MM.1S (cell line): ENCODE measurements around the gene C1orf116.

Experiments used
- DNase-seq: peaks from one replicate; pipeline ENCODE4 v3.0.0-alpha.2; 2015
- H2AFZ ChIP-seq: fragments of 300-600 bp; sonication (generic); 2 replicates; pipeline ENCODE4 v1.6.0; 2016; ENCODE audit warnings: antibody characterized with exemption, low read length
- H3F3A ChIP-seq: fragments of 300-600 bp; sonication (generic); 2 replicates; pipeline ENCODE4 v1.6.1; 2016; ENCODE audit warnings: mild to moderate bottlenecking, antibody characterized with exemption, low read length, moderate library complexity, mixed read lengths; ENCODE audit not compliant: insufficient read depth
- H3K27ac ChIP-seq: fragments of 300-600 bp; sonication (generic); 2 replicates; pipeline ENCODE4 v1.5.1; 2016; ENCODE audit warnings: mild to moderate bottlenecking, low read length
- H3K27me3 ChIP-seq: fragments of 300-600 bp; sonication (generic); replicated peaks from 2 replicates; pipeline ENCODE4 v1.6.0; 2016; ENCODE audit warnings: low read length; ENCODE audit not compliant: insufficient read depth
- H3K36me3 ChIP-seq: fragments of 300-600 bp; sonication (generic); replicated peaks from 2 replicates; pipeline ENCODE4 v1.6.1; 2016; ENCODE audit warnings: mild to moderate bottlenecking, low read length, mixed read lengths; ENCODE audit not compliant: insufficient read depth
- H3K4me1 ChIP-seq: fragments of 300-600 bp; sonication (generic); 2 replicates; pipeline ENCODE4 v1.6.1; 2016; ENCODE audit warnings: low read length, mixed read lengths
- H3K4me2 ChIP-seq: fragments of 300-600 bp; sonication (generic); 2 replicates; pipeline ENCODE4 v1.6.0; 2016; ENCODE audit warnings: low read depth, low read length
- H3K4me3 ChIP-seq: fragments of 300-600 bp; sonication (generic); 2 replicates; pipeline ENCODE4 v1.5.1; 2016; ENCODE audit warnings: low read length, mixed read lengths
- H3K79me2 ChIP-seq: fragments of 300-600 bp; sonication (generic); 2 replicates; pipeline ENCODE4 v1.6.1; 2016; ENCODE audit warnings: mixed run types, low read length, mixed read lengths
- H3K9ac ChIP-seq: fragments of 300-600 bp; sonication (generic); 2 replicates; pipeline ENCODE4 v1.6.1; 2016; ENCODE audit warnings: low read length, mixed read lengths
- H3K9me2 ChIP-seq: fragments of 300-600 bp; sonication (generic); replicated peaks from 2 replicates; pipeline ENCODE4 v1.6.1; 2016; ENCODE audit warnings: mild to moderate bottlenecking, low read length, mixed read lengths; ENCODE audit not compliant: insufficient read depth
- H3K9me3 ChIP-seq: fragments of 300-600 bp; sonication (generic); replicated peaks from 2 replicates; pipeline ENCODE4 v1.6.1; 2016; ENCODE audit warnings: mild to moderate bottlenecking, low read length, mixed read lengths; ENCODE audit not compliant: insufficient read depth
- H4K20me1 ChIP-seq: fragments of 300-600 bp; sonication (generic); 2 replicates; pipeline ENCODE4 v1.6.1; 2016; ENCODE audit warnings: mild to moderate bottlenecking, low read length, moderate library complexity, mixed read lengths; ENCODE audit not compliant: insufficient read depth
- CTCF ChIP-seq: fragments of 300-600 bp; sonication (generic); IDR thresholded peaks from 2 replicates; pipeline ENCODE4 v1.5.1; 2016; ENCODE audit warnings: antibody characterized with exemption, low read length, mixed read lengths
- EZH2 ChIP-seq: fragments of 300-600 bp; sonication (generic); optimal IDR thresholded peaks from 2 replicates; pipeline ENCODE3; 2017; ENCODE audit warnings: low read depth, mild to moderate bottlenecking, antibody characterized with exemption, low read length, mixed read lengths
- EZH2phosphoT487 ChIP-seq: fragments of 300-600 bp; sonication (generic); IDR thresholded peaks from 2 replicates; pipeline ENCODE4 v1.6.1; 2018; ENCODE audit warnings: antibody characterized with exemption, low read length

C1orf116 gene

GRCh38 chr1:207040181-207040533, 7.6 kb upstream of the C1orf116 start:
- H3K4me1 ChIP-seq: no peaks in the 10 kb centered on the region
- no peak for TF ChIP-seq EZH2phosphoT487
- TF ChIP-seq CTCF: no peak
- peaks cover 15% of the 10 kb centered on the region for H3K79me2 ChIP-seq
- no peaks in the 10 kb centered on the region for H3F3A ChIP-seq
- 0 out of 2 replicates have a peak, but pooled peaks cover 5% of the 10 kb centered on the region for H3K27me3 ChIP-seq
- no peak overlapping the region for H3K9ac ChIP-seq
- H4K20me1 ChIP-seq: 0 out of 2 replicates have a peak, but pooled peaks cover 3% of the 10 kb centered on the region
- DNase-seq: no peak
- H3K4me3 ChIP-seq: no peak overlapping the region
- H2AFZ ChIP-seq: no peak overlapping the region
- H3K27ac ChIP-seq: no peak overlapping the region
- no peaks in the 10 kb centered on the region for H3K9me3 ChIP-seq
- peaks cover under 1% of the 10 kb centered on the region; the same call in 1 of the 2 replicates for H3K36me3 ChIP-seq
- H3K9me2 ChIP-seq: no peaks in the 10 kb centered on the region
- no peak overlapping the region for H3K4me2 ChIP-seq

- H3K4me3 ChIP-seq: no peak overlapping the region
- no peaks in the 10 kb centered on the region for H3K9me2 ChIP-seq
- no peak overlapping the region for H3K4me2 ChIP-seq
- H3K27me3 ChIP-seq: 0 out of 2 replicates have a peak, but pooled peaks cover 5% of the 10 kb centered on the region
- 0 out of 2 replicates have a peak, but pooled peaks cover 3% of the 10 kb centered on the region for H4K20me1 ChIP-seq
- no peak for DNase-seq
- no peaks in the 10 kb centered on the region for H3F3A ChIP-seq
- H3K27ac ChIP-seq: no peak overlapping the region
- no peak overlapping the region for H2AFZ ChIP-seq
- H3K36me3 ChIP-seq: no peaks in the 10 kb centered on the region
- peaks cover 10% of the 10 kb centered on the region for H3K79me2 ChIP-seq
- H3K4me1 ChIP-seq: no peaks in the 10 kb centered on the region
- TF ChIP-seq CTCF (no peak), EZH2 (no peak)
- H3K9me3 ChIP-seq: no peaks in the 10 kb centered on the region
- H3K9ac ChIP-seq: no peak overlapping the region
Measured at GRCh38 chr1:207039380-207040180, 7.0 kb upstream of the C1orf116 start.

GRCh38 chr1:207036865-207037264, 4.3 kb upstream of the C1orf116 start:
- H3K4me1 ChIP-seq: no peaks in the 10 kb centered on the region
- no peaks in the 10 kb centered on the region for H3K79me2 ChIP-seq
- no peak overlapping the region for H3K4me2 ChIP-seq
- no peak overlapping the region for H3K9ac ChIP-seq
- peaks cover under 1% of the 10 kb centered on the region; the same call in 1 of the 2 replicates for H4K20me1 ChIP-seq
- TF ChIP-seq EZH2phosphoT487: no peak
- no peak for TF ChIP-seq CTCF
- no peak for TF ChIP-seq EZH2
- H2AFZ ChIP-seq: no peak overlapping the region
- H3F3A ChIP-seq: no peaks in the 10 kb centered on the region
- H3K9me3 ChIP-seq: no peaks in the 10 kb centered on the region
- H3K9me2 ChIP-seq: no peaks in the 10 kb centered on the region
- no peaks in the 10 kb centered on the region for H3K36me3 ChIP-seq
- H3K27me3 ChIP-seq: peaks cover 25% of the 10 kb centered on the region
- H3K27ac ChIP-seq: no peak overlapping the region
- no peak overlapping the region for H3K4me3 ChIP-seq
- DNase-seq: no peak
